Stomach (tissue), 9 donors: ENCODE data around the gene AUH. TPM values are rescaled to one million over a fixed set of nuclear protein-coding genes. Genes with fewer than 3 reads are reported as not detected.
A peak's percentile ranks its signal among the peaks of the same experiment; 100 is the strongest.

Experiments used
- DNase-seq, 2 donors: peaks; one replicate each; pipeline versions ENCODE4 v3.0.0 to v3.0.0-alpha.2; 2013 to 2019
- H3K27ac ChIP-seq, 5 donors: fragments of 200-600 bp in 4 of 5; sonication (generic) in 4 of 5; one replicate each; pipeline ENCODE4 v1.5.1; 2013 to 2019; ENCODE audit warnings: mild to moderate bottlenecking in 1 of 5, moderate library complexity in 1 of 5
- H3K27me3 ChIP-seq, 3 donors: fragments of 200-600 bp; sonication (generic); one replicate each; pipeline ENCODE4 v1.5.1; 2017 to 2019; ENCODE audit warnings: mixed run types in 1 of 3
- H3K36me3 ChIP-seq, 4 donors: fragments of 200-600 bp; sonication (generic); 1 replicate in 3 of 4; 2 replicates in 1 of 4; pipeline ENCODE4 v1.5.1; 2016 to 2019
- H3K4me1 ChIP-seq, 4 donors: fragments of 200-600 bp; sonication (generic); one replicate each; pipeline ENCODE4 v1.5.1; 2016 to 2019
- H3K4me3 ChIP-seq, 4 donors: fragments of 200-600 bp; sonication (generic) in 3 of 4; one replicate each; pipeline ENCODE4 v1.5.1; 2016 to 2019; ENCODE audit warnings: mild to moderate bottlenecking in 1 of 4
- H3K9me3 ChIP-seq, 4 donors: fragments of 200-600 bp; sonication (generic); one replicate each; pipeline ENCODE4 v1.5.1; 2016 to 2019
- CTCF ChIP-seq, 7 experiments: fragments of 450-650 bp in 4 of 7; fragments of 200-600 bp in 3 of 7; sonication (generic) in 3 of 7; IDR thresholded peaks; one replicate each; pipeline ENCODE4 v1.5.1; 2016 to 2019; ENCODE audit warnings: antibody characterized with exemption in 7 of 7, control low read depth in 2 of 7, mild to moderate bottlenecking in 1 of 7
- EP300 ChIP-seq: sonication (generic); formaldehyde crosslinking; IDR thresholded peaks from one replicate; pipeline ENCODE4 v1.6.1; 2017; ENCODE audit warnings: antibody characterized with exemption
- POLR2A ChIP-seq, 4 donors: fragments of 450-650 bp; IDR thresholded peaks; one replicate each; pipeline ENCODE4 v1.6.1; 2016; ENCODE audit warnings: antibody characterized with exemption in 4 of 4, control low read depth in 2 of 4, mild to moderate bottlenecking in 1 of 4, moderate library complexity in 1 of 4
- POLR2AphosphoS5 ChIP-seq, 3 donors: sonication (generic); formaldehyde crosslinking; IDR thresholded peaks; one replicate each; pipeline ENCODE4 v1.6.1; 2016; ENCODE audit warnings: antibody characterized with exemption in 3 of 3
- WGBS, 5 donors: extraction: QIAGEN DNeasy Blood & Tissue Kit in 3 of 5; methylation state at CpG; one replicate each; pipeline versions ENCODE4 v1.1.5 to v1.1.7; 2013 to 2018; 5-methylcytosine and 5-hydroxymethylcytosine counted together
- intact Hi-C: fragments of 100-400 bp; cut with DNase I; formaldehyde crosslinking; loops from one replicate; pipeline ENCODE4 v1.15.1; 2023; ENCODE audit warnings: low total_unique reads
- polyA plus RNA-seq, 3 donors: library from polyadenylated mRNA; stranded (reverse); fragments of 200-250 nt; gene quantifications; one replicate each; pipeline ENCODE4 v1.2.3, GENCODE V29; 2013
- total RNA-seq, 5 donors: library from RNA; depleted of rRNA; stranded (reverse); fragments of >200 nt; gene quantifications; one replicate each; pipeline versions ENCODE4 v1.1.0 to v1.2.3, GENCODE V29; 2014 to 2016
- donor health status: healthy with polysubstance abuse.
- donor health status: Bipolar disorder and iron deficiency.
- donor health status: healthy.

The AUH gene
- total and polyA plus RNA-seq, 8 donors = 5.8 to 331 (median 24.5) TPM

GRCh38 chr9:91266448-91266847 is 95.3 kb downstream of the AUH start:
- H3K4me3 ChIP-seq = no peak overlapping the region
- no peak for DNase-seq
- intact Hi-C loops = no loop called here
- no peaks in the 10 kb centered on the region for H3K27me3 ChIP-seq
- no peaks in the 10 kb centered on the region for H3K36me3 ChIP-seq
- TF ChIP-seq CTCF (IDR thresholded peaks at IDR 0.05) (no peak), POLR2AphosphoS5 (IDR thresholded peaks at IDR 0.05) (no peak), POLR2A (IDR thresholded peaks at IDR 0.05) (no peak), EP300 (no peak)
- peaks cover 0 to 7% (median 0%) of the 10 kb centered on the region in 4 donors for H3K4me1 ChIP-seq
- no peaks in the 10 kb centered on the region for H3K9me3 ChIP-seq
- no peak overlapping the region for H3K27ac ChIP-seq

GRCh38 chr9:91265514-91265913 is 96.2 kb downstream of the AUH start:
- intact Hi-C loops = no loop called here

GRCh38 chr9:91261417-91261816 is 100.3 kb downstream of the AUH start:
- Histone ChIP-seq H3K27me3 (no peaks in the 10 kb centered on the region), H3K36me3 (no peaks in the 10 kb centered on the region), H3K4me1 (peaks cover 0 to 1% (median 0%) of the 10 kb centered on the region in 4 donors), H3K27ac (peak overlapping the region in 1 of 5 donors; percentile 6), H3K4me3 (no peak overlapping the region), H3K9me3 (no peaks in the 10 kb centered on the region)
- no peak for TF ChIP-seq POLR2AphosphoS5 (IDR thresholded peaks at IDR 0.05)
- no peak for TF ChIP-seq CTCF (IDR thresholded peaks at IDR 0.05)
- no peak for TF ChIP-seq EP300
- TF ChIP-seq POLR2A (IDR thresholded peaks at IDR 0.05) = no peak
- no peak for DNase-seq
- WGBS, 5 donors = 12 to 48% (median 30%) methylated on average over 1 of the region's 1 CpG
- intact Hi-C loops = no loop called here

More at GRCh38 chr9:91265514-91265913, 96.2 kb downstream of the AUH start:
- 81 to 87% (median 85%) methylated on average over 5 of the region's 5 CpGs for WGBS, 5 donors
- Histone ChIP-seq H3K9me3 (no peaks in the 10 kb centered on the region), H3K4me1 (peaks cover 0 to 7% (median 0%) of the 10 kb centered on the region in 4 donors), H3K27ac (no peak overlapping the region), H3K36me3 (no peaks in the 10 kb centered on the region), H3K4me3 (no peak overlapping the region), H3K27me3 (no peaks in the 10 kb centered on the region)
- no peak for TF ChIP-seq POLR2AphosphoS5 (IDR thresholded peaks at IDR 0.05)
- TF ChIP-seq CTCF (IDR thresholded peaks at IDR 0.05) = no peak
- TF ChIP-seq EP300 = no peak
- TF ChIP-seq POLR2A (IDR thresholded peaks at IDR 0.05) = no peak
- DNase-seq = no peak

- Histone ChIP-seq H3K4me3 (no peak overlapping the region), H3K36me3 (no peaks in the 10 kb centered on the region), H3K9me3 (no peaks in the 10 kb centered on the region), H3K27me3 (no peaks in the 10 kb centered on the region), H3K27ac (no peak overlapping the region), H3K4me1 (peaks cover 0 to 7% (median 2%) of the 10 kb centered on the region in 4 donors)
- intact Hi-C loops = no loop called here
- DNase-seq = no peak
- TF ChIP-seq CTCF (IDR thresholded peaks at IDR 0.05) (no peak), EP300 (no peak), POLR2A (IDR thresholded peaks at IDR 0.05) (no peak), POLR2AphosphoS5 (IDR thresholded peaks at IDR 0.05) (no peak)
- WGBS, 5 donors = 80 to 100% (median 97%) methylated on average over 1 of the region's 1 CpG
Observed at GRCh38 chr9:91259162-91259561, 102.6 kb downstream of the AUH start.
